GM18873 (cell line): ENCODE results near the gene TXNRD2.

Experiments used
- ATAC-seq: cut with Tn5 transposase; IDR thresholded peaks from one replicate; pipeline ENCODE4 v1.9.1; 2021; ENCODE audit warnings: mild to moderate bottlenecking, moderate library complexity, moderate number of reproducible peaks; ENCODE audit not compliant: unreplicated experiment, low FRiP score

TXNRD2 gene

DNA sequence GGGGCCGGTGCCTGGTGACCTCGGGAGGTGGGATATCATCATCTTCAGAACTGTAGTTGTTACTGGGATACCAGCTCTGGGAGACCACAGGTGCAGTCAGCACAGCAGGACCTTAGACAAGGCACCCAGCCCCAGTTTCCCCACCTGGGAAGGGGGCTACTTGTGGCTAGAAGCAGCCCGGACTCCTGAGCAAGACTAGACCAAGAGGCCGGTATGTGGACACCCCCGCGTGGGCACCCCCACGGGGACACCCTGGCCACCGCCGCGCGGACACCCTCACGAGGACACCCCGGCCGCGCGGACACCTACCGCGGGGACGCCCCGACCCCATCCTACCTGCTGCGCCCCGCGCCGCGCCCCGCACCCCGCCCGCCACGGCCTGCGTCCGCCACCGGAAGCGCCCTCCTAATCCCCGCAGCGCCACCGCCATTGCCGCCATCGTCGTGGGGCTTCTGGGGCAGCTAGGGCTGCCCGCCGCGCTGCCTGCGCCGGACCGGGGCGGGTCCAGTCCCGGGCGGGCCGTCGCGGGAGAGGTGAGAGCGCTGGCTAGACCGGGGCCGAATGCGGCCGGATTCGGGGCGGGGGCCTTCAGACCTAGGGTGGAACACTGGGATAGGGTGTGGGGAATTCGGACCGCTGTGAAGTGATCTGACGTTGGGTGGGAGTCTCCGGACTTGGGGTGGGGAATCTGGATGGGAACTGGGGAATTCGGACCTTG, at the start of gene TXNRD2, which contains the start of gene COMT:
TSS of gene TXNRD2 (minus strand) at position 454 of the 718 bp plus-strand sequence. CDS start at position 439, 15 bp downstream.
TSS of gene COMT (plus strand) at position 408 of the 718 bp plus-strand sequence. CDS start 20,755 bp downstream, outside the sequence.
- ATAC-seq = no peak

DNA sequence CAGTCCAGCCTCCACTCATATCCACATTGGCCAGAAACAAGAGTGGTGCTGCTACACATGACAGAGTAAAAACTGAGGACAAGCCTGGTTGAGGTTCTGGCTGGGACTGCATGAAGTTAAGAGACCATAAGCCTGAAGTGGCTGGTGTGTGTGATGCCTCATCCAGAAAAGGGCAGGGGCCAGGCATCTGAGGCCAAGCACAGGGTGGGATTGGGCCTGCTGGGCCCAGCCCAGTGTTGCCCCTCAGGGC, 49.7 kb upstream of the TXNRD2 start:
- ATAC-seq = no peak

DNA sequence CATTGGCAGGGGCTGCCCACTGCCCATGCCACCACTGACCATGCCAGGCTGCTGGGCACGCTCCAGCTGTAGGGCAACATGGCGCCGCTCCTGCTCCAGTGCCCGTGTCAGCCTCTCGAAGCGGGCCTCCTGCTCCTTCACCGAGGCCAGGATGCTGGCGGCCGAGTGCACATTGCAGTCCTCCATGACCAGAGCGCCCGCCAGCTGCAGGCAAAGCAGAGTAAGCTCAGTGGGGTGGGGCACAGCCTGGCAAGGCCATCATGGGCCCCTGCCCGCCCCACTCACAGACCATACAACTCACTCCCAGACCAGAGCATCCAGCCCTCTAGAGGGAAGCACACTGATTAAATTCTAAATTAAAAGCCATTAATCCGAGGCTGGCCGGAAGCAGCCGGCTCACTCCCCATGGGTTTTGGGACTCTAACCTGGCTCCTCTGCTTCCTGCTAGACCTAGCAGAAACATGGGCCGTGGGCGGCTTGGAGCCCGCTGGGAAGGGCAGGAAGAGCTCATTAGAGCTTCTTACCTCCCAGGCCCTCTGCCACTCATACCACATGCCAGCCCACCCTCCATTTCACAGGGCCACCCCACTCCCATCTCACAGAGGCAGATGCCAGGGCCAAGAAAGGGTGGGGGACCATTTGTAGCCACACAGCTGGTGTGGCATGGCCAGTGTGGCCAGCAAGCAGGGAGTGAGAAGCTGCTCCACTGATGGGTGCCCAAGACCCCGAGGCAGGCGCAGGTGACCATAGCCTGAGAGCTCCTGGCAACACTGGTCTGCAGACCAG, 49.2 kb upstream of the TXNRD2 start:
- no peak for ATAC-seq

DNA sequence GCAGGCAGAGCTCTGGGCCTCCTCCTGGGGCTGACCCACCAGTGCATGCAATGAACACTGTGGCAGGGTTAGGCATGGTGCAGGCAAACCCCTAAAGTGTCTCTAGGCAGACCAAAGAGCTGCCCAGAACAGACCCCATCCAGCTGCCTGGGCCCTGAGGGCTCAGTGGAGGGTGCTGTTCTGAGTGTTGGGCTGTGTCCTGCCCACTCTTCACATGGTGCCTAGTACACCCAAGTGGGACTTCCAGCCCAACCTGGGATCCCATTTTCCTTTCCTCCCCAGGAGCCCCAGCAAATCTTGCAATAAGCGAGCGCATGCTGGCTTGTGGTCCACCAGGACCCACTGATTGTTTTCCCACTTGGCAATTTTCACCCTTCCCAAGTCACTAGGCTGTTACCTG, 48.6 kb upstream of the TXNRD2 start:
- no peak for ATAC-seq

DNA sequence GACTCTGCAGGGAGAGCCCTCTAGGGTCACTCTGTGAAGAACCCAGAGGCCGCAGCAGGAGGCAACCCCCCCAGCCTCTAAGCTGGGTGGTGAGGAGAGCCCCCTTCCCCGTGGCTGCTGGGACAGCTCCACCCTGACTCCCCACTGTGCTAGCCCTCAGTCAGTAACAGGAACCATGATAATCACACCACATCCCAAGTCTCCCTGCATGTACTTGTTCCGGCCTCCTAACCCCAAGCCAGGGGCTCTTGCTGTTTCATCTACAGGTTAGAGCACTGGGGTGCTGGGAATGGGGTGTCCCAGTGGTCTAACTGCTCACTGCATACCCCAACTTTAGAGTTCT, 48.1 kb upstream of the TXNRD2 start:
- no peak for ATAC-seq

DNA sequence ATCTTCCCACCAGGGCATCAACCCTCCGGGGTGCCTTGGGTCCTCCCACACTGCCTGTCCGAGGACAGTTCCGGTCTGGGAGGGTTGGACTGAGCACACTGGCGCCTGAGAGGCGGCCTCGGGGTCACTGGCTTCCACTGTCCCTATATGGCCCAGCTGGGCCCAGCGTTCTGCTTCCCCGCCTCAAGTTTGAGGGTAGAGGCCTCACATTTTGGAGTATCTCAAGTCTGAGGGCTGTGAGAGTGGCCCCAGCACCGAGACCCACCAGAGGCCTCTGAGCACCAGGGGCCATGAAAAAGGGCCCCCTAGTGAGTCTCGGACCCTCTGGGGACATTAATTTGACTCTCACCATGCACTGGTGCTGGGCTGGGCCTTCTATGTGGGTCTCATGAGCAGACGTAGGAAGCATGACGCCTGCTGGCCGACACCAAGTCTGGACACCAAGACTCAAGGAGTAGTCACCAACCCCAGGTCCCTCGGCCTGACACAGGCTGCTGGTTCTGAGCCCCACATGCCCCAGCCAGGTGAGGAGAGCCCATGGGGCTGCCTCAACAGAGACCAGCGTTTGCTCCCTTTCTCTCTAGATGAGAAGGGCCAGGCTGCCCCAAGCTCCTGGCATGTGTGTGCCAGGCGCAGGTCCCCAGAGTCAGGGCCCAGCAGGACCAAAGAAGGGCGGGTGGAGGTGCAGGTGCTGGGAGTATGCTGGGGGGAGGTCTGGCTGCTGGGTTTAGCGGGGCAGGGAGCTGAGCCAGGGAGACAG, 47.5 kb upstream of the TXNRD2 start:
- ATAC-seq = no peak

DNA sequence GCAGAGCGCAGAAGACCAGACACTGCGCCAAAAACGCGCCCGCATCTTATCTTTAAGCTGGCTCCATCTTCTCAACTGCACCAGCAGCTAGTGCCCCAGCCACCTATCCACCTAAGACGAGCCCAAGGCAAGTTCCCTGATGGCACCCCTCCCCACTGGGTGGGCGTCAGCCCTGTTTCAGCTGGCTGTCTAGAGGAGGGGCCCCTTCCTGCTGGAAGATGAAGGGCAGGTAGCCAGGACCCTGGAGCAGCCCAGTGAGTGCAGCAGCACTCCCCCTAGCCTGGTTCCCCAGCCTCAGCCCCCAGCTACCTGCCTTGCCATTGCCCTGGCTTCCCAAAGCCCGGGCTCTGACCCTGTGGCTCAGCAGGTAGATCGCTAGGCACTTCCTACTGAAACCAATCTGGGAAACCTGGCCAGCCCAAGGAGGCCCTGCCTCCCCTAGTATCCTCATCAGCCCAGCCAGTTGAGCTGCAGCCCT, 46.8 kb upstream of the TXNRD2 start:
- no peak for ATAC-seq

DNA sequence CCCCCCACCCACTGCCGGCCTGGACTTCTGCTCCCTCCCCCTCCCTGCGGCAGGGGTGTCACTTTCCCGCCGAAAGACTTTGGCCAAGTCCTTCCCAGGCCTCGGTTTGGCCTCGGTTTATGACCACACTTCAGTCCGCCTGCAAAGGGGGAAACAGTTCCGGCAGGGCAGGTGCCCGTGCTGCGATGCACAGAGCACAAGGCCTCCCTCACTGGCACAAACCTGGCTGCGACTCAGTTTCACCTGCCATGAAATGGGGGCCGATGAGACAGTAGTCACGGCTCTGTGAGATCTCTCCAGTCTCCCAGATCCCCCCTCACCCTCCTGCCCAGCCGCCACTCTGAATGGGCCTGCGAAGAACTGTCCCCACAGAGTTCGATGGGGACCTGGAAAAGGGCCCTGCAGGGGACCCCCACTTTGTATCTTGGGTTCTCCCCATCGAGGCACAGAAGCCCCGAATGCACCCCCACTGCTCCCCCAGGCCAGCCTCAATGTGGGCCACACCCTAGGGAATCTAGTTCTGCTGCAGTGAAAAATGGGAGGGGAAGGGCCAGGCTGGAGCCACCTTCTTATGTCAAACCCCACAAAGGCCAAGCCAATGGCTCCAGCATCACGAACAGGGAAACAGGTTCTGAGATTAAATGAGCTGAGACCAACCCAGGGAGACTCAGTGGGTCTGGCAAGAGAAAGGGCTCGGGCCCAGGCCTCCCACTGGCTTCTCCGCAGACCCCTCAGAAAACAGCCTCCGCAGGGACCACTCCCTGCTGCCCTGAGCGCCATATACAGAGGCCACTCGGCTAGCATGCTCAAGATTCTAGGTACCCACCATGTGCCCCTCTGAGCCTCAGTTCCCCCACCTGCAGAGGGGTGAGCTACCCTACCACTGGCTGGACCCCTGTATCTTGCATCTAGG, 46.0 kb upstream of the TXNRD2 start:
- ATAC-seq = no peak

DNA sequence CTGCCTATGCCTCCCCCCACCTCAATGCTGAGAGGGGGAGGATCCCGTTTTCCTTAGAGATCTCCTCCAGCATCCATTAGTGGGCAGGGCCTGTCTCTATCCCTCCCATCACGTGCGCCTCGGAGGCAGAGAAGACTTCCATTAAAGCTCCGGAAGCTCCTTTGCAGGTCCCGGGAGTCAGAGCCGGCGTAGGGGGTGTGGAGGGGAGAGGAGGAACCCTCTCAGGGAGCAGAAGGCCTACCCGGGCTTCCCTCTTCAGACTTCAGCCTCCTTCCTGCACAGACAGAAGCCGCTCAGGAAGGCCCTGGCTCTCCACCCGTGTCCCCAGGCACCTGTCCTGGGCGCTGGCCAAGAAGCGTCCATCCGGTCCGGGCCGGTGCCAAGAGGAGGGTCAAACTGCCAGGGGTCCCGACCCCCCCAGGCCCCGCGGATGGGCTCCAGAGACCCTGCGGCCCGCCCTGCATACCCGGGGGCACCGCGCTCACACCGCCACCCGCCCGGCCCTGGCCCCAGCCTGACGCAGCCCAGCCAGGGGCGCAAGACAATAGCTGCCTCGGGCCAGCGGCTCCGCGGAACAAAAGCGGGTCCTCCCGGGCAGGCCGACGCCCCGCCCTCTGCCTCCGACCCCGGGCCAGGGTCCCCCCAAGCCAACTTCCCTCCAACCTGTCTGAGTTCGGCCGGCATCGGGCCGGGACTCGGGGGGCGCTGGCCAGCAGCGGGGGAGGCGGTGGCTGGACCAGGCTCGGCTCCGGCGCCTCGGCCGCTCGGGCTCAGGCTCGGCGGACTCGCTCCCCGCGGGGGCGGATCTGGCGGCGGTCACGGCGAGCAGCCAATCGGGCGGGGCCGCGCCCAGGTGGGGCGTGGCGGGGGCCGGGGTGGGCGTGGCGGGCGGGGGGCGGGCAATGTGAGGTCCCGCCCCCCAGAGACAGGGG, 45.1 kb upstream of the TXNRD2 start:
- no peak for ATAC-seq

DNA sequence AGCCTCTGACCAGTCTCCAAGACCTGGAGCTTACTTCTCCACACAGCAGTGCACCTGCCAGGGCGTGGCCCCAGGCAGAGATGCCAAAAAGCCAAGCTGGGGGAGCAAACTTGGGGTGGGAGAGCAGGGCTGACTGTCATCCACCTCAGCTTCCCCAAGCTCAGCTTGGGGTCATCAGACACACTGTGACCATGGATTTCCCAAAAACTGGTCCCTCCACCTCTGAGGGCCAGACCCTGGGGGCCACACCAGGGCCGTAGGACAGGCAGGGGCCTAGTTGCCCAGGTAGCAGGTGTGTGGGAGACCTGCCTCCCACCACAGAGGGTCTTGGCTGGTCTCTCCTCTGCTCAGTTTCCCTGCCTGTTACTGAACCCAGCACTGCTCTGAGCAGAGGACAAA, 44.4 kb upstream of the TXNRD2 start:
- ATAC-seq = no peak

DNA sequence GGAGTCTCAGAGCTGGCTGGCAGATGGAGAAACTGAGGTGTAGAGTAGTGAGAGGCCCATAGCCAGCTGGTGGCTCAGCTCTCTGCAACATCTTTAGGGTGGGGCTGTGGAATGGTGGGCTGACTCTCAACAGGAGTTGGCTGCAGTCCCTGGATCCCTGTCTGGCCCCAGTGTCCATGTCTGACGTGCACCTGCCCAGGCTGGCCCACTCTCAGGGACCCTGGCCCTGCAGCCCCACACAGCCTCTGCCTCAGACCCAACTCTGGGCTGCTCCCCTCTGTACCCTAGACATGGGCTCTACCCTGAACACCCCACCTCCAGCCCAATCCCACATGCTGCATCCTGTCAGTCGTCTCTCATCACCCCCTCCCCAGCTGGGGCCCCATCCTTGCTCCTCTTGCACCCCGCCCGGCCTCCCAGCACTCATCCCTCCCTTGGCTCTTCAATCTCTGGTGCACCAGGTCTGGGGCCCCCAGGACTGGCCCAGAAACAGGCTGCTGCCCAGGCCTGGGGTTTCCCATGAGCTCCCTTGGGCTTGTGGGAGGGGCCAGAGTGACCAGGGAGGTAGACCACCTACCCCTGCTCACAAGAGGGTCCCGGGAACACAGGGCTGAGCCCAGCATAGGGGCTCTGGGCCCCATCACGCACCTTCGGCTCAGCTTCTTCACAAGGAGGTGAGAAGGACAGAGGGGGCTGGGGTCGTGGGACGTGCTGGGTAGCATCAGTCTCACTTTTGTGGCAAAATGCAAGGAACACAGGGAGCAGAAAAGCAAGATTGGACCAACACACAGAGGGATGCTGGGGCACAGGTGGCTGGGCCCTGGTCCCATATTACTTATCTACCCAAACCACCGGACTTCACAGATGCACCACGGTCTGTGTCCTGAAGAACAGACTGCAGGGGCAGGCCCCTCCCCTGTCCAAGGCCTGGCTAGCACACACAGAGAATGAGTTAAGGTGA, 43.5 kb upstream of the TXNRD2 start:
- no peak for ATAC-seq

DNA sequence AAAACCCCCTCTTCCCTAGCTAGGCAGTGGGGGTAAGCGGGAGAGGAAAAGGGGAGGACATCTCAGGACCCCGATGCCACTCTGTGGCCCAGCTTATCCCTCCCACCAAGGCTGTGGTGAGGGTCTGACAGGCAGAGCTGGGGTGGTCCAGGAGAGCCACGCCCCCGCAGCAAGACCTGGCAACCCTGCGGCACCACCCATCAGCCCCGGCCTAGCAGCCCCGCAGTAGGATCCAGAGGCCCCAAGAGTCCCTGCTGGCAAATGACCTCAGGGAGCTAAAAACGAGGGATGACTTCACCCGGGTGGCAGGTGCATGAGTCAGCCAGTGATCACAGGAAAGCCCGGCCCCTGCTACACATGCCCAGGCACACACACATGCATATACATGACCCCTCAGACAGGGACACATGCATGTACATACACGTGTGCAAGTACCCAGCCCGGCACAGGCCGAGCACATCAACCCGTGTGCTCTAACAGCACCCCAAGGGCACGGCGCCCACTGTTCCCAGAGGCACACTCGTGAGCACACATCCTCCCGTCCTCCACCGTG, 42.7 kb upstream of the TXNRD2 start:
- no peak for ATAC-seq

DNA sequence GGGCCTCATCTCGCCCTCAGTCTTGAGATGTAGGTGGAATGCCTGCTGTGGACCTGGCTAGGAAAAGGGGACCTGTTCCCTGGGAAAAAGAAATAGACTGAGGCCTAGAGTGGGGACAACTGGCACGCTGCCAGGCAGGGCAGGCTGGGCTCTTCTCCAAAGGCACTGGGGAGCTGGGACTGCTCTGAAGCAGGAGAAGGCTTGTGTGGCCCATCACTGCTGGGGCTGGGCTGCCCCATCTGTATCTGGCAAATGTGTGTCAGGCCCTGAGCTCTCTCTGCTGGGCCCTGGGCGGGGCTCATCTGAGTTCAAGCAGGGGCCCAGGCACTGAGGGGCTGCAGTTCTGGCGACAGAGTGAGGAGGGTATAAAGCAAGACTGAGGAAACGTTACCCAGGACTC, 42.1 kb upstream of the TXNRD2 start:
- no peak for ATAC-seq

DNA sequence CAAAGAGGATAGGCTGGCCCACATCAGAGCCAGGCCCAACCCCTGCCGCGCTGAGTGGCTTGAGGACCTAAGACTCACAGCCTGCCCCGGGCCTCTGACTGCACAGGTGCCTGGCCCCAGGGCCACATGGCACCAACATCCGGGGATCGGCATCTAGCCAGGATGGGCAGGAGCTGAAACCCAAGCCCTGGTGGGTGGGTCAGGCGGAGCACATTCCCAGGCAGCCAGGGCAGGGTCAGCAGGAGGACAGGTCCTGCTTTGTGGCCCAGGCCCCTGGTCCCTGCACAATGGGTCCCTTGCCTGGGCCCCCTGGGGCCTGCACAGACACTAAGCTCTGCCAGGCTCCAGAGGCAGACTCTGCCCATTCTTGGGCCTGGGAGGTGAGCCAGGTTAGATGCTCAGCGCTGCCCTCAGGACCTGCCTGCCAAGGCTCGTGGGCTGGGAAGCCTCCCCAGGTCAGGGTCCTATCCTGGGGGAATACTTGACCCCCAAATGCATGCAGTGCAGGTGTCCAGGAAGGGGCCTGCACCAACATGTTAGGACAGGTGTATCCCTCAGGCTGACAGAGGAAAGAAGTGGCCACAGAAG, 41.5 kb upstream of the TXNRD2 start:
- ATAC-seq = no peak

DNA sequence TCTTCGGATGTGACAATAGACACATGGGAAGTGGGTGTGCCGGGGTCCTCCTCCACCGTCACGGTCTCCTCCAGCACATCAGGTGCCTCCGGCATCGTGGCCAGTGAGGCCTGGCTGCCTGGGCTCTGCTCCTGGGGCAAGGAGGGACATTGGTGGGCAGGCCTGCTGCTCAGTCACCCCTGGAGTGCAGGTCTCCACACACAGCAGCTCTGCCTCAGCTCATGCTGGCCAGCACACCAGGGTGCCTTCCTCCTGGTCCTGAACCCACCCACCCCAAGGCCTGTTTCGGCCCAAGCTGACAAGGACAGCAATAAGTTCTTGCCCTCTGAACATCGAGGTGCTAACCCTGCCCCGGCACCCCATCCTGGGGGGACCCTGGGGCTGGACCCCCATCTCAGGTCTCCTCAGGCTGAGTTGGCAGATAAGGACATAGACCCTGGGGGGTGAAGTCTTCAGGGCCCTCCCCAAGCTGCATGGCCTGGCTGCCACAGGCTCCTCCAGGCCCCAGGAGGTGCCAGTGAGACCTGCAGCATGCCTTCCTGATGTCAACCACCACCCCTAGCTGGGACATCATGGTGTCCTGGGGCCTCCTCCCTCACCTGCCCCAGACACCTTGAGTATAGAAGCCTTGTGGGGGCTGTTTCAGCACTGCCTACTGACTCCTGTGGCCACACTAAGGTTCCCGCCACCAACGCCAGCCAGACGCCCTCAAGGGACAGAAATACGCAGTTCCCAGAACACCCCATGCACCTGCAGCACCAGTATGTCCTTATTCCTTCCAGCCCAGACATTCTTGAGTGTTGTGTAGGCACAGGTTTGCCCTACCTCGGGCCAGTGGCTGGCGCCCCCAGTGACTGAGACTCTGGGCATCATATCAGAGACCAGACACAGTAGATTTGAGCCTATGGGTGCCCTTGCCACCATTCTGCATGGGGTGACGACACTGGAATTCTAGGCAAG, 40.6 kb upstream of the TXNRD2 start:
- ATAC-seq = no peak

DNA sequence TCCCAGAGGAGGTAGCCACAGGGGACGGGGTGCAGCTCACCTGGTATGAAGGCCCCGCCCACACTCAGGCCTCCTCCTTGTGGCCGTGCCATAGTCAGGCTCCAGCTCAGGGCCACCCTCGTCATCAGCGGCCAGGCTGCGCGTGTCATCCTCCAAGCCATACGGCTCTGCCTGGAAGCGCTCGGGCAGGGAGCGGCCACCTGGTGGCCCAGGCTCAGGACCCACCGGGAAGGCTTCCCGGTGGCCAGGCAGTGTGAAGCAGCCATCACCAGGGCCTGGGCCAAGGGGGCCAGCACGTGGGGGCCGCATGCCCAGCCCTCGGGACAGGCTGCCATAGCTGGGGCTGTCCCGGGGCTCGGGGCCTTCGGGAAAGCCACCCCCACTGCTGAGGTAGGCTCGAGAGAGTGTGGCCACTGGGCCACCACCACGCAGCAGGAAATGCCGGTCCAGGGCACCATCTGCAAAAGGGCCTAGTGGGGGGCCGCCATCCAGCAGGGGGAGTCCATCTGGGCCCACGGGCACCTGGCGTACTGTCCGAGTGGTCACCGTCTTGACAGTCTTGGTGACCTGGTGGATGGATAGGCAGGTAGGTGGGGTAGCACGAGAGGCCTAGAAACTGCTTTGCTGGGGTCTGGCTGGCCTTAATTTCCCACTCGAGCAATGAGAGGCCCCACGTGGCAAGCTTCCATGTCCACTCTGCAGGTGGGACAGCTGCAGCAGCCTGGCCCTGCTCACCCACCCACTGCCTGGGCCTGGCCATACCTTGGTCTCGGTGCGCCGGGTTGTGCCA, 39.7 kb upstream of the TXNRD2 start:
- ATAC-seq = no peak
